SK-N-SH (cell line): ENCODE measurements around the gene EPHX1. TPM values are rescaled to one million over a fixed set of nuclear protein-coding genes. Genes with fewer than 3 reads are reported as not detected.

Experiments
- CTCF ChIA-PET: fragments of 300-600, 350-600 bp; formaldehyde crosslinking; extraction: SDS; loops from one replicate; lab custom pipeline; 2021; lab: Yijun Ruan, JAX
- POLR2A ChIA-PET: fragments of 350-600 bp; sonication (Branson Sonifier 250); formaldehyde crosslinking; extraction: SDS; loops from one replicate; lab custom pipeline; 2020; ENCODE audit warnings: antibody characterized with exemption, inconsistent platforms; lab: Yijun Ruan, JAX
- DNase-seq: peaks from one replicate; pipeline ENCODE4 v3.0.0; 2012
- H2AFZ ChIP-seq: fragments of 200-600 bp; sonication (generic); 2 replicates; pipeline ENCODE4 v1.8.1; 2016; ENCODE audit warnings: antibody characterized with exemption, mild to moderate bottlenecking, low read depth
- H3F3A ChIP-seq: fragments of 200-600 bp; sonication (generic); replicated peaks from 2 replicates; pipeline ENCODE3; 2016; ENCODE audit warnings: antibody characterized with exemption, mild to moderate bottlenecking; ENCODE audit not compliant: insufficient read depth
- H3K27ac ChIP-seq, 2 experiments: fragments of 200-500 bp in 1 of 2; fragments of 200-600 bp in 1 of 2; sonication (Bioruptor generic) in 1 of 2; sonication (generic), shearing (Covaris generic) in 1 of 2; 2 replicates each; pipeline versions ENCODE4 v1.5.1 to v1.6.1; 2014 to 2016; ENCODE audit warnings: low read depth in 2 of 2, inconsistent platforms in 1 of 2, low read length in 1 of 2, mild to moderate bottlenecking in 1 of 2, mixed read lengths in 1 of 2
- H3K27me3 ChIP-seq: fragments of 200-600 bp; sonication (generic), shearing (Covaris generic); 2 replicates; pipeline ENCODE4 v1.6.1; 2016; ENCODE audit warnings: mixed run types; ENCODE audit not compliant: insufficient read depth
- H3K36me3 ChIP-seq, 2 experiments: fragments of 200-500 bp in 1 of 2; fragments of 200-600 bp in 1 of 2; sonication (Bioruptor generic) in 1 of 2; sonication (generic) in 1 of 2; replicated peaks in 1 of 2; 2 replicates each; pipeline versions ENCODE3 to v1.5.1; 2014 to 2016; ENCODE audit warnings: low read length in 1 of 2, mild to moderate bottlenecking in 1 of 2; ENCODE audit not compliant: insufficient read depth in 2 of 2, control insufficient read depth in 1 of 2
- H3K4me1 ChIP-seq, 2 experiments: fragments of 200-500 bp in 1 of 2; fragments of 200-600 bp in 1 of 2; sonication (Bioruptor generic) in 1 of 2; sonication (generic), shearing (Covaris generic) in 1 of 2; 2 replicates each; pipeline versions ENCODE4 v1.5.1 to v1.6.1; 2014 to 2016; ENCODE audit warnings: low read depth in 1 of 2, low read length in 1 of 2, mixed run types in 1 of 2; ENCODE audit not compliant: insufficient read depth in 2 of 2, control insufficient read depth in 1 of 2
- H3K4me2 ChIP-seq: fragments of 200-600 bp; sonication (generic), shearing (Covaris generic); 2 replicates; pipeline ENCODE4 v1.6.1; 2017; ENCODE audit warnings: mixed run types
- H3K4me3 ChIP-seq, 2 experiments: fragments of 200-500 bp in 1 of 2; fragments of 200-600 bp in 1 of 2; sonication (Bioruptor generic) in 1 of 2; sonication (generic), shearing (Covaris generic) in 1 of 2; 2 replicates each; pipeline versions ENCODE4 v1.5.1 to v1.8.1; 2014 to 2016; ENCODE audit warnings: low read depth in 2 of 2, inconsistent platforms in 1 of 2, low read length in 1 of 2, mild to moderate bottlenecking in 1 of 2, mixed read lengths in 1 of 2, moderate library complexity in 1 of 2
- H3K79me2 ChIP-seq: fragments of 200-600 bp; sonication (generic); 2 replicates; pipeline ENCODE4 v1.8.1; 2017; ENCODE audit warnings: mild to moderate bottlenecking; ENCODE audit not compliant: insufficient read depth
- H3K9ac ChIP-seq: fragments of 200-600 bp; sonication (generic); 2 replicates; pipeline ENCODE4 v1.6.1; 2017; ENCODE audit warnings: mixed run types
- H3K9me2 ChIP-seq: fragments of 200-600 bp; sonication (generic); 2 replicates; pipeline ENCODE4 v1.6.1; 2017; ENCODE audit warnings: mixed run types
- H3K9me3 ChIP-seq: fragments of 200-600 bp; sonication (generic); 2 replicates; pipeline ENCODE4 v1.6.1; 2017; ENCODE audit warnings: mixed run types, mild to moderate bottlenecking, moderate library complexity
- H4K20me1 ChIP-seq: fragments of 200-600 bp; sonication (generic); 2 replicates; pipeline ENCODE4 v1.6.1; 2017; ENCODE audit warnings: mild to moderate bottlenecking, mixed run types; ENCODE audit not compliant: insufficient read depth
- CHD2 ChIP-seq: fragments of 150-350 bp; IDR thresholded peaks from 2 replicates; pipeline ENCODE4 v1.6.1; 2018; ENCODE audit warnings: low read length; ENCODE audit not compliant: partially characterized antibody
- ELF1 ChIP-seq: IDR thresholded peaks from 2 replicates; pipeline ENCODE4 v1.4.0; 2012
- EP300 ChIP-seq, 2 experiments: IDR thresholded peaks; 2 replicates each; pipeline versions ENCODE4 v1.4.0 to v1.6.1; 2012; ENCODE audit warnings: borderline replicate concordance in 1 of 2, low read depth in 1 of 2, low read length in 1 of 2
- EZH2phosphoT487 ChIP-seq: fragments of 200-600 bp; sonication (generic); IDR thresholded peaks from 2 replicates; pipeline ENCODE4 v1.6.1; 2017; ENCODE audit warnings: low read depth, mixed run types, mild to moderate bottlenecking, antibody characterized with exemption, moderate library complexity, borderline replicate concordance
- FOSL2 ChIP-seq: IDR thresholded peaks from 2 replicates; pipeline ENCODE4 v1.4.0; 2012; ENCODE audit warnings: low read depth, mild to moderate bottlenecking, moderate library complexity, borderline replicate concordance
- FOXJ3 ChIP-seq: sonication (generic); formaldehyde crosslinking; IDR thresholded peaks from 2 replicates; pipeline ENCODE4 v1.5.1; 2020; ENCODE audit warnings: mild to moderate bottlenecking, missing genetic modification reagents
- FOXM1 ChIP-seq: IDR thresholded peaks from 2 replicates; pipeline ENCODE4 v1.4.0; 2012; ENCODE audit warnings: low read depth, mild to moderate bottlenecking
- GABPA ChIP-seq: IDR thresholded peaks from 2 replicates; pipeline ENCODE4 v1.4.0; 2012; ENCODE audit warnings: low read depth, mild to moderate bottlenecking
- GATA2 ChIP-seq: sonication (generic); formaldehyde crosslinking; IDR thresholded peaks from 2 replicates; pipeline ENCODE4 v1.5.0; 2020; ENCODE audit warnings: mild to moderate bottlenecking, missing genetic modification reagents
- JUND ChIP-seq: IDR thresholded peaks from 2 replicates; pipeline ENCODE4 v1.4.0; 2012
- MXI1 ChIP-seq: IDR thresholded peaks from 2 replicates; pipeline ENCODE4 v1.6.1; 2012; ENCODE audit warnings: mild to moderate bottlenecking, low read depth, low read length, improper control_type of control experiment
- NFIC ChIP-seq: IDR thresholded peaks from 2 replicates; pipeline ENCODE4 v1.4.0; 2012; ENCODE audit warnings: borderline replicate concordance
- RFX5 ChIP-seq: IDR thresholded peaks from 2 replicates; pipeline ENCODE4 v1.6.1; 2012; ENCODE audit warnings: mild to moderate bottlenecking, improper control_type of control experiment, low read length
- SMC3 ChIP-seq: IDR thresholded peaks from 2 replicates; pipeline ENCODE4 v1.6.1; 2012; ENCODE audit warnings: low read depth, low read length, improper control_type of control experiment
- TAF1 ChIP-seq: IDR thresholded peaks from 2 replicates; pipeline ENCODE4 v1.6.1; 2012; ENCODE audit warnings: low read depth, mild to moderate bottlenecking, low read length, moderate library complexity, borderline replicate concordance
- TCF12 ChIP-seq: IDR thresholded peaks from 2 replicates; pipeline ENCODE4 v1.4.0; 2012
- WGBS: methylation state at CpG from one replicate; pipeline ENCODE4 v1.1.6; 2017; ENCODE audit warnings: low lambda C conversion rate; 5-methylcytosine and 5-hydroxymethylcytosine counted together
- polyA plus RNA-seq, 3 experiments: library from polyadenylated mRNA; depleted of rRNA; stranded (reverse); fragments of >200 nt; gene quantifications; 2 replicates each; pipeline ENCODE4 v1.2.3, GENCODE V29; 2012
- TF ChIP-seq, protein P1 (sequence below): fragments of 150-350 bp; IDR thresholded peaks from 2 replicates; pipeline ENCODE4 v1.6.1; 2017; ENCODE audit warnings: antibody characterized with exemption, low read length, low read depth, borderline replicate concordance
- TF ChIP-seq, protein P2 (sequence below): IDR thresholded peaks from 2 replicates; pipeline ENCODE4 v1.4.0; 2012; ENCODE audit warnings: low read depth, borderline replicate concordance
- TF ChIP-seq, protein P3 (sequence below): fragments of 150-350 bp; IDR thresholded peaks from 2 replicates; pipeline ENCODE4 v1.6.1; 2016; ENCODE audit warnings: mild to moderate bottlenecking, low read depth, low read length
- TF ChIP-seq, protein P4 (sequence below): fragments of 200-600 bp; sonication (generic); IDR thresholded peaks from 2 replicates; pipeline ENCODE4 v1.6.1; 2017; ENCODE audit warnings: antibody characterized with exemption, mild to moderate bottlenecking, moderate library complexity

Gene EPHX1
- polyA plus RNA-seq, 1 of the 3 experiments (the other 2 are of a cell fraction): 45.7 TPM

DNA sequence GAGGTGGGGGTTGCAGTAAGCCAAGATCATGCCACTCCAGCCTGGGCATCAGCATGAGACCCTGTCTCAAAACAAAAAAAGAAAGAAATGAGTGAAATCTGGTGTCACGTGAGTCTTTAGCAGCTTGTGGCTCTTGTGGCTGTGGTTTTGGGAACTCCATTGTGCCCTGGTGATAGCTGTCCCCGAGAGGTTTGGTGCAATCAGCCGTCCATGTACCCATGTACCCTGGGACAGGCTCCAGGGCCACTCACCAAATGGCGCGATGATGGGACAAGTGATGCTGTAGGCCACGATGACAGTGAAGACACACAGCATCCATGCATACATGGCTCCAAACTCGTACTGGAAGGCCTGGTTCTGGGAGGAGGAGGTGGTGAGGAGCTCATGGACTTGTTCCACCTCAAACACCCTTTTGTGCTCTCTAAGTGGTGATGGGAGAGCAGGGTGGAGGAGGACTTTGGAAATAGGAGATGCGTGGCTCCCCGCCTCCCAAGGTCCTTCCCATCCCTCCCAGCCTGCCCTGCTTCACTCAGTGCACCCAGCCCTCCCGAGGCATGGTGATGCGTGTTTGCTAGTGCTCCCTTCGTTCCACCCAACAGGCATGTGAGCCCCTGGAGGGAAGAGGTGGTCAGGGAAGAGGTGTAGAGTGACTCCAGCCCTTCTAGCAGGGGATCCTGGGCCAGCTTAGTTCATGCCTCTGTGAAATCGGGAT is 42.6 kb downstream of the EPHX1 start:
- Histone ChIP-seq H3K4me2 (no peak overlapping the region), H3K79me2 (no peaks in the 10 kb centered on the region), H3K9me2 (no peaks in the 10 kb centered on the region), H3K4me3 (no peak overlapping the region), H3K4me1 (peaks cover 0 to 4% of the 10 kb centered on the region in 2 experiments; a peak in 1 of 4 replicates), H3K9ac (no peak overlapping the region)
- POLR2A ChIA-PET: no interaction called here
- no peak for DNase-seq
- TF ChIP-seq MXI1 (no peak), TAF1 (no peak), EZH2phosphoT487 (no peak), RFX5 (no peak), FOSL2 (no peak), FOXM1 (no peak), FOXJ3 (CRISPR knock-in tag) (no peak), EP300 (IDR thresholded peaks at IDR 0.05; ENCODE audit: borderline replicate concordance in 1 of 2, low read depth in 1 of 2, low read length in 1 of 2) (no peak), SMC3 (no peak), CHD2 (no peak), NFIC (no peak), ELF1 (no peak), TCF12 (no peak), GATA2 (no peak), GABPA (no peak), JUND (no peak)
- TF ChIP-seq, protein P1, sequence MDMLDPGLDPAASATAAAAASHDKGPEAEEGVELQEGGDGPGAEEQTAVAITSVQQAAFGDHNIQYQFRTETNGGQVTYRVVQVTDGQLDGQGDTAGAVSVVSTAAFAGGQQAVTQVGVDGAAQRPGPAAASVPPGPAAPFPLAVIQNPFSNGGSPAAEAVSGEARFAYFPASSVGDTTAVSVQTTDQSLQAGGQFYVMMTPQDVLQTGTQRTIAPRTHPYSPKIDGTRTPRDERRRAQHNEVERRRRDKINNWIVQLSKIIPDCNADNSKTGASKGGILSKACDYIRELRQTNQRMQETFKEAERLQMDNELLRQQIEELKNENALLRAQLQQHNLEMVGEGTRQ: no peak
- TF ChIP-seq, protein P2, sequence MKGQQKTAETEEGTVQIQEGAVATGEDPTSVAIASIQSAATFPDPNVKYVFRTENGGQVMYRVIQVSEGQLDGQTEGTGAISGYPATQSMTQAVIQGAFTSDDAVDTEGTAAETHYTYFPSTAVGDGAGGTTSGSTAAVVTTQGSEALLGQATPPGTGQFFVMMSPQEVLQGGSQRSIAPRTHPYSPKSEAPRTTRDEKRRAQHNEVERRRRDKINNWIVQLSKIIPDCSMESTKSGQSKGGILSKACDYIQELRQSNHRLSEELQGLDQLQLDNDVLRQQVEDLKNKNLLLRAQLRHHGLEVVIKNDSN: no peak
- TF ChIP-seq, protein P3, sequence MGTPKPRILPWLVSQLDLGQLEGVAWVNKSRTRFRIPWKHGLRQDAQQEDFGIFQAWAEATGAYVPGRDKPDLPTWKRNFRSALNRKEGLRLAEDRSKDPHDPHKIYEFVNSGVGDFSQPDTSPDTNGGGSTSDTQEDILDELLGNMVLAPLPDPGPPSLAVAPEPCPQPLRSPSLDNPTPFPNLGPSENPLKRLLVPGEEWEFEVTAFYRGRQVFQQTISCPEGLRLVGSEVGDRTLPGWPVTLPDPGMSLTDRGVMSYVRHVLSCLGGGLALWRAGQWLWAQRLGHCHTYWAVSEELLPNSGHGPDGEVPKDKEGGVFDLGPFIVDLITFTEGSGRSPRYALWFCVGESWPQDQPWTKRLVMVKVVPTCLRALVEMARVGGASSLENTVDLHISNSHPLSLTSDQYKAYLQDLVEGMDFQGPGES: no peak
- TF ChIP-seq, protein P4, sequence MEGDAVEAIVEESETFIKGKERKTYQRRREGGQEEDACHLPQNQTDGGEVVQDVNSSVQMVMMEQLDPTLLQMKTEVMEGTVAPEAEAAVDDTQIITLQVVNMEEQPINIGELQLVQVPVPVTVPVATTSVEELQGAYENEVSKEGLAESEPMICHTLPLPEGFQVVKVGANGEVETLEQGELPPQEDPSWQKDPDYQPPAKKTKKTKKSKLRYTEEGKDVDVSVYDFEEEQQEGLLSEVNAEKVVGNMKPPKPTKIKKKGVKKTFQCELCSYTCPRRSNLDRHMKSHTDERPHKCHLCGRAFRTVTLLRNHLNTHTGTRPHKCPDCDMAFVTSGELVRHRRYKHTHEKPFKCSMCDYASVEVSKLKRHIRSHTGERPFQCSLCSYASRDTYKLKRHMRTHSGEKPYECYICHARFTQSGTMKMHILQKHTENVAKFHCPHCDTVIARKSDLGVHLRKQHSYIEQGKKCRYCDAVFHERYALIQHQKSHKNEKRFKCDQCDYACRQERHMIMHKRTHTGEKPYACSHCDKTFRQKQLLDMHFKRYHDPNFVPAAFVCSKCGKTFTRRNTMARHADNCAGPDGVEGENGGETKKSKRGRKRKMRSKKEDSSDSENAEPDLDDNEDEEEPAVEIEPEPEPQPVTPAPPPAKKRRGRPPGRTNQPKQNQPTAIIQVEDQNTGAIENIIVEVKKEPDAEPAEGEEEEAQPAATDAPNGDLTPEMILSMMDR: no peak
- TF ChIP-seq, all 33 proteins: peak for 0
- CTCF ChIA-PET: interaction anchor here (0.8 to 2.0 kb wide), 4 partner anchors 9 to 378 kb away, joined by 3 to 9 read pairs (median 3); no protein-coding TSS in a partner anchor
- Histone ChIP-seq H3K27ac (no peak overlapping the region), H3K36me3 (peaks cover 0 to 8% of the 10 kb centered on the region in 2 experiments), H2AFZ (no peak overlapping the region), H3F3A (no peaks in the 10 kb centered on the region), H3K27me3 (no peaks in the 10 kb centered on the region), H4K20me1 (no peaks in the 10 kb centered on the region), H3K9me3 (no peaks in the 10 kb centered on the region)
- WGBS: 83% methylated on average over 11 of the region's 13 CpGs
